ENCODE results near the gene UBLCP1. TPM values are rescaled to one million over a fixed set of nuclear protein-coding genes. Genes with fewer than 3 reads are reported as not detected.

Gene UBLCP1
- total and polyA plus RNA-seq, 2 donors (not counting 3 experiments of a cell fraction or from before 2014, with no cell fraction given) = 5.9 to 20.3 TPM

GRCh38 chr5:159223469-159223868, 39.6 kb upstream of the UBLCP1 start:
- dilution Hi-C loops (cut with MboI; ENCODE audit: extremely low pct_ligation_motif_present, low sequenced_read_pairs) = no loop called here
- H3K27ac ChIP-seq (ENCODE audit: insufficient read depth, low read depth, low read length) = no peak overlapping the region
- H3K9me3 ChIP-seq (replicated peaks; ENCODE audit: control insufficient read depth, insufficient read depth, low read length) = no peaks in the 10 kb centered on the region
- no TSS peak for BruUV-seq (replicated peaks)
- no peak for DNase-seq (ENCODE audit: low read depth, low spot score)
- ChIA-PET CTCF (interaction anchor here (0.8 kb wide), 1 partner anchor 67 kb away, joined by 3 read pairs; no protein-coding TSS in a partner anchor), POLR2A (no interaction called here)
- intact Hi-C loops (cut with micrococcal nuclease) = no loop called here
- H2AFZ ChIP-seq (ENCODE audit: low read depth, low read length) = no peak overlapping the region
- H3K79me2 ChIP-seq (ENCODE audit: control insufficient read depth, insufficient read depth, low read length) = no peaks in the 10 kb centered on the region
- no peak overlapping the region for H3K9ac ChIP-seq (replicated peaks; ENCODE audit: extremely low read depth, insufficient read depth, low read length)
- H3K36me3 ChIP-seq (ENCODE audit: control insufficient read depth in 2 of 2, extremely low read depth in 1 of 2, insufficient read depth in 2 of 2, low read length in 2 of 2) = no peaks in the 10 kb centered on the region
- H3K4me2 ChIP-seq (ENCODE audit: insufficient read depth, low read length) = no peak overlapping the region
- H4K20me1 ChIP-seq (replicated peaks; ENCODE audit: control insufficient read depth, extremely low read depth, insufficient read depth, low read length) = no peaks in the 10 kb centered on the region
- no peak for TF ChIP-seq EZH2 (IDR thresholded peaks at IDR 0.05; ENCODE audit: borderline replicate concordance, low read depth, low read length, severe bottlenecking)
- TF ChIP-seq POLR2A (IDR thresholded peaks at IDR 0.05; ENCODE audit: low read depth, low read length) = no peak
- no peak for TF ChIP-seq MYC (IDR thresholded peaks at IDR 0.05; ENCODE audit: low read depth, low read length)
- TF ChIP-seq, protein P1, sequence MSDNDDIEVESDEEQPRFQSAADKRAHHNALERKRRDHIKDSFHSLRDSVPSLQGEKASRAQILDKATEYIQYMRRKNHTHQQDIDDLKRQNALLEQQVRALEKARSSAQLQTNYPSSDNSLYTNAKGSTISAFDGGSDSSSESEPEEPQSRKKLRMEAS (IDR thresholded peaks at IDR 0.05; ENCODE audit: insufficient read depth, insufficient read length) = no peak
- TF ChIP-seq POLR2AphosphoS5 (IDR thresholded peaks at IDR 0.05; ENCODE audit: insufficient read depth, low read depth, low read length) = no peak
- TF ChIP-seq GATA2 (IDR thresholded peaks at IDR 0.05; ENCODE audit: insufficient read depth, insufficient read length, low read depth, low read length) = no peak
- TF ChIP-seq JUN (IDR thresholded peaks at IDR 0.05; ENCODE audit: borderline replicate concordance, insufficient read depth, insufficient read length, low read depth) = no peak
- TF ChIP-seq FOS (IDR thresholded peaks at IDR 0.05; ENCODE audit: borderline replicate concordance, insufficient read depth, low read length) = no peak
- TF ChIP-seq, protein P2, sequence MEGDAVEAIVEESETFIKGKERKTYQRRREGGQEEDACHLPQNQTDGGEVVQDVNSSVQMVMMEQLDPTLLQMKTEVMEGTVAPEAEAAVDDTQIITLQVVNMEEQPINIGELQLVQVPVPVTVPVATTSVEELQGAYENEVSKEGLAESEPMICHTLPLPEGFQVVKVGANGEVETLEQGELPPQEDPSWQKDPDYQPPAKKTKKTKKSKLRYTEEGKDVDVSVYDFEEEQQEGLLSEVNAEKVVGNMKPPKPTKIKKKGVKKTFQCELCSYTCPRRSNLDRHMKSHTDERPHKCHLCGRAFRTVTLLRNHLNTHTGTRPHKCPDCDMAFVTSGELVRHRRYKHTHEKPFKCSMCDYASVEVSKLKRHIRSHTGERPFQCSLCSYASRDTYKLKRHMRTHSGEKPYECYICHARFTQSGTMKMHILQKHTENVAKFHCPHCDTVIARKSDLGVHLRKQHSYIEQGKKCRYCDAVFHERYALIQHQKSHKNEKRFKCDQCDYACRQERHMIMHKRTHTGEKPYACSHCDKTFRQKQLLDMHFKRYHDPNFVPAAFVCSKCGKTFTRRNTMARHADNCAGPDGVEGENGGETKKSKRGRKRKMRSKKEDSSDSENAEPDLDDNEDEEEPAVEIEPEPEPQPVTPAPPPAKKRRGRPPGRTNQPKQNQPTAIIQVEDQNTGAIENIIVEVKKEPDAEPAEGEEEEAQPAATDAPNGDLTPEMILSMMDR (IDR thresholded peaks at IDR 0.05; ENCODE audit: extremely low read depth in 1 of 2, insufficient read depth in 1 of 2, low read depth in 1 of 2, low read length in 2 of 2) = no peak
- no peaks in the 10 kb centered on the region for H3K9me1 ChIP-seq (replicated peaks; ENCODE audit: control insufficient read depth, extremely low read depth, insufficient read depth, low read length)
- no peak overlapping the region for H3K4me3 ChIP-seq (replicated peaks in 1 of 3; ENCODE audit: insufficient read depth in 1 of 3, low read depth in 1 of 3, low read length in 3 of 3)
- FAIRE-seq = no peak
- no peaks in the 10 kb centered on the region for H3K4me1 ChIP-seq (ENCODE audit: control insufficient read depth, extremely low read depth, insufficient read depth, low read length)
- peaks cover 4 to 6% of the 10 kb centered on the region in 2 experiments for H3K27me3 ChIP-seq (ENCODE audit: control insufficient read depth in 2 of 2, insufficient read depth in 2 of 2, low read length in 2 of 2)

Measured in endothelial cell of umbilical vein (primary cell).